Progenitor cell of endocrine pancreas (in vitro differentiated cells): Measurements from ENCODE around the gene GPSM3. TPM values are rescaled to one million over a fixed set of nuclear protein-coding genes. Genes with fewer than 3 reads are reported as not detected.
A peak's percentile ranks its signal among the peaks of the same experiment; 100 is the strongest.
"Not testable (repeated sequence)": the region's sequence is repeated elsewhere in the genome, so short reads cannot be mapped to it uniquely, and the experiment has no call there.

Source experiments
- DNase-seq: peaks from one replicate; pipeline ENCODE4 v3.0.0; 2021; ENCODE audit warnings: low spot score; ENCODE audit not compliant: unreplicated experiment
- H3K27ac Mint-ChIP-seq: 2 replicates; pipeline ENCODE4 v1.8.0; 2021; ENCODE audit warnings: mild to moderate bottlenecking, moderate library complexity, mixed read lengths
- H3K27me3 Mint-ChIP-seq: 2 replicates; pipeline ENCODE4 v1.8.0; 2021; ENCODE audit warnings: mixed read lengths
- H3K36me3 Mint-ChIP-seq: 2 replicates; pipeline ENCODE4 v1.8.0; 2022; ENCODE audit warnings: mixed read lengths; ENCODE audit not compliant: insufficient read depth
- H3K4me1 Mint-ChIP-seq: 2 replicates; pipeline ENCODE4 v1.8.0; 2021; ENCODE audit warnings: low read depth, mixed read lengths
- H3K4me3 Mint-ChIP-seq: 2 replicates; pipeline ENCODE4 v1.8.0; 2021; ENCODE audit warnings: low read depth, mild to moderate bottlenecking, moderate library complexity, mixed read lengths
- H3K9me3 Mint-ChIP-seq: 2 replicates; pipeline ENCODE4 v1.8.0; 2021; ENCODE audit warnings: low read depth, mixed read lengths
- total RNA-seq: library from RNA; stranded (reverse); gene quantifications from 2 replicates; pipeline ENCODE4 v1.2.1, GENCODE V29; 2021
- TF ChIP-seq, protein P1 (sequence below): fragments of 200-600 bp; sonication (generic); IDR thresholded peaks from one replicate; pipeline ENCODE4 v1.5.0; 2021; ENCODE audit warnings: antibody characterized with exemption, mild to moderate bottlenecking; ENCODE audit not compliant: unreplicated experiment

Gene GPSM3
- total RNA-seq, 1 donor from 2014 or later, result 6.5 TPM

DNA sequence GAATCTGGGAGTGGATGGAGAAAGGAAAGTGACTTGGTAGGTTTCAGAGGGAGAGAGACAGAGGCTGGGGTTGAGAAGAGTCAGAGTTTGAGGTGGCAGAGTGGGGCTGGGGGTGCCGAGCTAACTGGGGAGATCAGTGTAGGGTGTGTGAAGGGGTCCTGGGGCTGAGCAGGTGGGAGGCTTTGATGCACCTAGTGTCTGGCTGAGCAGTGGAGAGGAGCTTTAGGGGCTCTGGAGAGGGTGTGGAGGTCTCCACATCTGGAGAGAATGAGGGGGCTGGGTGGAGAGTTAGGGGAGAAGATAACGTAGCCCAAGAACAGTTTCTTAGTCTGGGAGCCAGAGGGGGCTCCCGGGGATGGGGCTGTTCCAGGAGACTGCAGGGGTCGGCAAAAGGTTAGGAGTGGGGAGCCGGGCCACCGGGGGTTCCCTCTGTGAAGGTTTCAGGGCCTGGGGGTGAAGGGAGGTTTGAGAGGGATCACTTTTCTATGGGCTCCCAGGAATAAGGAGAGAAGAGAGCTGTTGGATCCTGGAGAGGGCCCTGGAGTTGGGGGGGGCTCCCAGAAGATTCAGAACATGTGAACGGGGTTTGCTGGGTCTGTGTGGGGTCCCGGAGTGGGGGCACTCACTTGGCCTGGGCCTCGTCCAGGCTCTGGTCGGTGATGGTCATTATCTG is 3.2 kb downstream of the GPSM3 start:
- H3K4me1 Mint-ChIP-seq, result peaks cover 48% of the 10 kb centered on the region
- peak overlapping the region; percentile 94 for H3K27ac Mint-ChIP-seq
- TF ChIP-seq, protein P1, sequence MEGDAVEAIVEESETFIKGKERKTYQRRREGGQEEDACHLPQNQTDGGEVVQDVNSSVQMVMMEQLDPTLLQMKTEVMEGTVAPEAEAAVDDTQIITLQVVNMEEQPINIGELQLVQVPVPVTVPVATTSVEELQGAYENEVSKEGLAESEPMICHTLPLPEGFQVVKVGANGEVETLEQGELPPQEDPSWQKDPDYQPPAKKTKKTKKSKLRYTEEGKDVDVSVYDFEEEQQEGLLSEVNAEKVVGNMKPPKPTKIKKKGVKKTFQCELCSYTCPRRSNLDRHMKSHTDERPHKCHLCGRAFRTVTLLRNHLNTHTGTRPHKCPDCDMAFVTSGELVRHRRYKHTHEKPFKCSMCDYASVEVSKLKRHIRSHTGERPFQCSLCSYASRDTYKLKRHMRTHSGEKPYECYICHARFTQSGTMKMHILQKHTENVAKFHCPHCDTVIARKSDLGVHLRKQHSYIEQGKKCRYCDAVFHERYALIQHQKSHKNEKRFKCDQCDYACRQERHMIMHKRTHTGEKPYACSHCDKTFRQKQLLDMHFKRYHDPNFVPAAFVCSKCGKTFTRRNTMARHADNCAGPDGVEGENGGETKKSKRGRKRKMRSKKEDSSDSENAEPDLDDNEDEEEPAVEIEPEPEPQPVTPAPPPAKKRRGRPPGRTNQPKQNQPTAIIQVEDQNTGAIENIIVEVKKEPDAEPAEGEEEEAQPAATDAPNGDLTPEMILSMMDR, result no peak
- H3K27me3 Mint-ChIP-seq, result no peaks in the 10 kb centered on the region
- no peak for DNase-seq
- peaks cover 14% of the 10 kb centered on the region for H3K36me3 Mint-ChIP-seq
- peak overlapping the region; percentile 87 for H3K4me3 Mint-ChIP-seq
- no peaks in the 10 kb centered on the region for H3K9me3 Mint-ChIP-seq

DNA sequence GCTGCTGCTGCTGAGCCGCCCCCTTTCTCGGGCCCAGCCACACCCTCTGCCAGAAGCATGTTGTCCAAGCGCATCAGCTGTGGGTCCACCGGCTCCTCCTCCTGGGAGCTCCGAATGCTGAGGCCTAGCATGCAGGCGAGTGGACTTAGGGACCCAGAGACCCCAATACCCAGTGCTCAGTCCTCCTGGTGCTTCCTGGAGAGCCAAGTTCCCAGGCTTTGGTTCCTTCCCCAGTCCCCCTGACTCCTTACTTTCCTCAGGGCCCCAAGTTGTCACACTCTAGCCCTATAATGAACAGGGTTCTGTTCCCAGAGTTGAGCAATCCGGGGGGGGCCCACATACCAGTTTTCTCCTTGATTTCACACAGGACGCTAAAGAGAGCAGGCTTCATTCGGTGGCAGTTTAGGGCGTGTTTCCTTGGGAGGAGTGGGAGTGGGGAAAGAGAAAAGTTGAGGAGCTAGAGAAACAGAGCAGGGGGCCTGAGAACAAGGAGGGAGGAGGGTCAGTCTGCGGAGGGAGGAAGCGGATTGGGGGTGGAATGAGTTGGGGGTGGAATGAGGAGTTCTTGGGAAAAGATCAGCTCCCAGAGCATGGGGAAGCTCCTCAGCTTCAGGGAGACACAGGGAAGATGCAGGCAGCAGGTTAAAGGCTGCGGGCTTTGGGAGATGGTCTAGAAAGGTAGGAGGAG is 3.9 kb downstream of the GPSM3 start:
- Mint-ChIP-seq H3K4me1 (peaks cover 47% of the 10 kb centered on the region), H3K27ac (peak overlapping the region; percentile 94), H3K36me3 (peaks cover 14% of the 10 kb centered on the region), H3K27me3 (no peaks in the 10 kb centered on the region), H3K9me3 (no peaks in the 10 kb centered on the region), H3K4me3 (peak overlapping the region; percentile 87)
- TF ChIP-seq, protein P1, result no peak
- no peak for DNase-seq

DNA sequence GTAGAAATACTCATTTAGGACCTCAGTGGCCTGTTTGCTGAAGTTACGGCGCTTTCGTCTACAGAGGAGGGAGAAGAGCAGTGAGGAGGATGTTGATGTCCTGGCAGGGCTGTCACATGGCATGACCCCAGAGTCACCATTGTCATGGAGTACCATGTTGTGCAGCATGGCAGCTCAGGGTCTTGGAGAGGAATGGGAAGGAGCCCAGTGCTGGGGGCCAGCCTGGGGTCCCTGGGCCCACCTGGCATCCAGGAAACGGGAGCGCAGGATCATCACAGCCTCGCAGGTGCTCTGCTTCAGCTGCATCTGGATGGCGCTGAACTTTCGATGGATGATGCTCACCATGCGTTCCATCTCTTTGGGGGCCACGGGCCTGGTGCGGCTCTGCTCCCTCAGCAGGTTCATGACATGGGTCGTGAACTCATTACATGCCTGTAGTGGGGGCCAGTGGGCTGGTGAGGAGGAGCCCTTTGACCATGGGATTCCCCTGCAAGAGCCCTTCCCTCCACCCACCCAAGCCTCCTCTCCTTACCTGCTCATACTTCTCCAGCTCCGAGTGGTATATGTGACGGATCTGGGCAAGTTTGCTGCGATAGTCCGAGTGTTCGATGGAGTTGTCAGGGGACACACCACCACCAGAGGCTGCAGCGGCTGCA is 4.6 kb downstream of the GPSM3 start:
- not testable (repeated sequence) for DNase-seq, H3K27me3 Mint-ChIP-seq, H3K9me3 Mint-ChIP-seq
- H3K36me3 Mint-ChIP-seq, result peaks cover 14% of the 10 kb centered on the region
- peak overlapping the region; percentile 81 for H3K27ac Mint-ChIP-seq
- H3K4me1 Mint-ChIP-seq, result peaks cover 46% of the 10 kb centered on the region
- peak overlapping the region; percentile 87 for H3K4me3 Mint-ChIP-seq

DNA sequence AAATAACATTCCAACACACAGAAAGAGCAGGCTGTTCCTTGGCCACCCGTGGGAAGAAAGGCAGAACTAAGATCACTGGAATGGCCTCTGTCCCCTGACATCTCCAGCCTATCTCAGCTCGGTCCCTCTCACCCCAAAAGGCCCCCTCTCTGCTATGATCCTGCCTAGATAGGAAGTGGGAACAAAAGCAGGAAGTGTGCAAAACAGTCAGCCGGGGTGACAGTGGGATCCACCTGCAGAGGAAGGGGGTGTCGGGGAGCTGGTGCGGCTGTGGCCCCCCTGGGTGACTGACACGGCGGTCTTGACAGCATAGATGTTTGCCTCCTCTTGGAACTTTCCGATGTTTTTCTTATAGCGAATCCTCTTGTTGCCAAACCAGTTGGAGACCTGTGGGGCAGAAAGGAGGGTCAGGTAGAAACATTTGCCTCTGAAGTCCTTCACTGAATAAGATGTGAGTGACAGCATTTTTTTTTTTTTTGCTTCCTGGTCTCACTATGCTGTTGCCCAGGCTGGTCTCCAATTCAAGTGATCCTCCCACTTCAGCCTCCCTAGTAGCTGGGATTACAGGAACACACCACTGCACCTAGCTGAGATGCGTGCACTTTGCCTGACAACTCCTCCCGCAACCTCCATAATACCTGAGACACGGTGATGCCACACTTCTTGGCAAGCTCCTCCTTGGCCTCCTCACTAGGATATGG is 5.3 kb downstream of the GPSM3 start:
- DNase-seq, result no peak
- peak overlapping the region; percentile 81 for H3K27ac Mint-ChIP-seq
- H3K9me3 Mint-ChIP-seq, result no peaks in the 10 kb centered on the region
- peaks cover 14% of the 10 kb centered on the region for H3K36me3 Mint-ChIP-seq
- peak overlapping the region; percentile 31 for H3K4me3 Mint-ChIP-seq
- peaks cover 42% of the 10 kb centered on the region for H3K4me1 Mint-ChIP-seq
- H3K27me3 Mint-ChIP-seq, result no peaks in the 10 kb centered on the region
- TF ChIP-seq, protein P1, result no peak

DNA sequence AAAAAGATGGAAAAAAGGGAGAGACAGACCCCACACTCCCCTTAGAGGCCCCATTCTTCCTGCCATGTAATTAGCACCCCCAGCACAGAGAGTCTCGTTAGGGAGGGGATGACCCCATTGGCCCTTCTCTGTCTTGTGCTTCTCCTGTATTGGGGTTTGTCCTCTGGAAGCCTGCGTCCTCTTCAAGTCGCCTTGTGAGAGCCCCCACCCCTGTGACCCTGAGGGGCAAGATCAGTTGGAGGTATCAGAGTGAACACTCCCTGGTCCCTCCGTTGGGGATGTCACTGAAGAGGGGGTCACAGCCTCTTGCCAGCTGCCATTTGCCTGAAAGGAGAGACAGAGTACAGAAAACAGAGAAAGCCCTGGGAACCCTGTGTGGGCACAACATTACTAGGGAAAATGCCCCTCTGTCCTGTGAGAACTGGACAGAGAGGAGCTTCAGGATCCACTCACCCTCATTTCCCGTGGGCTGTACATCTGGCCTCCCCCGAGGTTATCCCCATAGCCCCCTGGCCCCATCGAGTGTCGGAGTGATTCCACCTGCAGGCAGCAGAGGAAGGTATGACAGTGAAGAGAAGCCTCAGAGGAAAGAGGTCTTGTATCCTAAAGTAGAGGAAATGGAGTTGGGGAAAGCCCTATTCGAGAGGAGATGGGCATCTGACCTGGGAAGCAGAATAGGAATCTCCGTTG is 6.1 kb downstream of the GPSM3 start:
- H3K9me3 Mint-ChIP-seq, H3K27me3 Mint-ChIP-seq, DNase-seq: not testable (repeated sequence)
- peak overlapping the region; percentile 91 for H3K27ac Mint-ChIP-seq
- H3K4me3 Mint-ChIP-seq, result peak overlapping the region; percentile 38
- peaks cover 14% of the 10 kb centered on the region for H3K36me3 Mint-ChIP-seq
- peaks cover 39% of the 10 kb centered on the region for H3K4me1 Mint-ChIP-seq

DNA sequence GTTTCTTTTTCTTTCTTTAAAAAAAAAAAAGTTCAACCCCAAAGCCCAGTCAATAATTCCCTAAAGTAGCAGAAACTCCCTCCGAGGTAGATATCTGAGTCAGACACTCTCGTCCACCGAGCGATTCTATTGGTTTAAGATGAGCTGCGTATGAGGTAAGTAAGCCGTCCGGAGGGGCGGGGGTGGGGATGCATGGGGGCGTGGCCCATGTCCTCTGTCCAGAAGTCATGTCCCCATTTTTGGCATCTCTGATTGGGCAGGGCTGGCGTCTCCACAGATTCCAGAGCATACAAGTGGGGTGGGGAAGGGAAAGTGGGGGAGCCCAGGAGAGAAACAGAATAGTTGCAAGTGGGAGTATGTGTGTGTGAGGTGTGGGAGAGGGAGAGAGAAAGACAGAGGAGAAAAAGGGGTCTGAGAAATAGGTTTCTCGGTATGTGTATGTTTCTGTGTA is 6.7 kb downstream of the GPSM3 start:
- Mint-ChIP-seq H3K36me3 (peaks cover 18% of the 10 kb centered on the region), H3K4me1 (peaks cover 35% of the 10 kb centered on the region)
- DNase-seq, result not testable (repeated sequence)

More for the DNA sequence above, 6.7 kb downstream of the GPSM3 start:
- not testable (repeated sequence) for H3K9me3 Mint-ChIP-seq, H3K27me3 Mint-ChIP-seq
- Mint-ChIP-seq H3K27ac (peak overlapping the region; percentile 91), H3K4me3 (peak overlapping the region; percentile 38)
